Suprapubic skin (tissue), 3 donors: Measurements from ENCODE around the gene MSL3.

ENCODE experiments used
- POLR2AphosphoS5 ChIP-seq, 3 donors: sonication (generic); formaldehyde crosslinking; IDR thresholded peaks; one replicate each; pipeline ENCODE4 v1.6.1; 2017; ENCODE audit warnings: antibody characterized with exemption in 3 of 3
- TF ChIP-seq, protein P1 (sequence below), 2 donors: fragments of 200-600 bp in 1 of 2; fragments of 450-650 bp in 1 of 2; sonication (generic) in 1 of 2; IDR thresholded peaks; one replicate each; pipeline ENCODE4 v1.5.1; 2016 to 2019; ENCODE audit warnings: antibody characterized with exemption in 2 of 2, mild to moderate bottlenecking in 1 of 2, moderate library complexity in 1 of 2

DNA sequence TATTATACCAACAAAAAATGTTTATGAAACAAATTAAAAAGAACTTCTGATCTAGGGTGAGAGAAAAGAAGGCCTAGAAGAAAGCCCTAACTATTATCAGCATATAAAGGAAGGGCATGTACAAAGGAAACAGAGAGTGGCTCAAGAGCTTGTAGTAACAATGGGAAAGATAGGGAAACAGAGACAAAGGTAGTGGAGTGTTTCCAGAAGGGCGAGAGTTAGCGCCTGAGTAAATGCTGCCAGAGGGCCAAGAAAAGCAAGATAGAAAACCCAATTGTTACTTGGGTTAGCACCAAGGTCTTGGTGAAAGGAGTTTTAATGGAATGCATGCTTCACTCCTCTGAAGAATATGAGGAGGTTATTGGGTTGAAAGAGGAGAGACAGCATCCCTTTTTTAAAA, 16.5 kb upstream of the MSL3 start:
- TF ChIP-seq POLR2AphosphoS5 (IDR thresholded peaks at IDR 0.05), result no peak
- TF ChIP-seq, protein P1, sequence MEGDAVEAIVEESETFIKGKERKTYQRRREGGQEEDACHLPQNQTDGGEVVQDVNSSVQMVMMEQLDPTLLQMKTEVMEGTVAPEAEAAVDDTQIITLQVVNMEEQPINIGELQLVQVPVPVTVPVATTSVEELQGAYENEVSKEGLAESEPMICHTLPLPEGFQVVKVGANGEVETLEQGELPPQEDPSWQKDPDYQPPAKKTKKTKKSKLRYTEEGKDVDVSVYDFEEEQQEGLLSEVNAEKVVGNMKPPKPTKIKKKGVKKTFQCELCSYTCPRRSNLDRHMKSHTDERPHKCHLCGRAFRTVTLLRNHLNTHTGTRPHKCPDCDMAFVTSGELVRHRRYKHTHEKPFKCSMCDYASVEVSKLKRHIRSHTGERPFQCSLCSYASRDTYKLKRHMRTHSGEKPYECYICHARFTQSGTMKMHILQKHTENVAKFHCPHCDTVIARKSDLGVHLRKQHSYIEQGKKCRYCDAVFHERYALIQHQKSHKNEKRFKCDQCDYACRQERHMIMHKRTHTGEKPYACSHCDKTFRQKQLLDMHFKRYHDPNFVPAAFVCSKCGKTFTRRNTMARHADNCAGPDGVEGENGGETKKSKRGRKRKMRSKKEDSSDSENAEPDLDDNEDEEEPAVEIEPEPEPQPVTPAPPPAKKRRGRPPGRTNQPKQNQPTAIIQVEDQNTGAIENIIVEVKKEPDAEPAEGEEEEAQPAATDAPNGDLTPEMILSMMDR (IDR thresholded peaks at IDR 0.05), result no peak
